OCI-LY7 (cell line): ENCODE results near the gene E2F4.

ENCODE experiments used
- CTCF ChIP-seq: fragments of 200-600 bp; sonication (generic); conservative IDR thresholded peaks from 2 replicates; pipeline ENCODE4 v1.5.1; 2014; ENCODE audit warnings: mild to moderate bottlenecking, antibody characterized with exemption, low read length, moderate library complexity, mixed read lengths
- EZH2phosphoT487 ChIP-seq: fragments of 200-600 bp; sonication (generic); IDR thresholded peaks from 2 replicates; pipeline ENCODE4 v1.6.1; 2018; ENCODE audit warnings: low read depth, borderline replicate concordance, mild to moderate bottlenecking, mixed run types, antibody characterized with exemption, low read length, moderate library complexity, mixed read lengths

GRCh38 chr16:67202956-67203493, 11.1 kb downstream of the E2F4 start:
- TF ChIP-seq CTCF (no peak), EZH2phosphoT487 (no peak)
